GM10248 (cell line): ENCODE measurements around the gene TSPO2.

ENCODE experiments used
- CTCF ChIA-PET: fragments of 300-600 bp; sonication (Branson Sonifier 250); formaldehyde crosslinking; extraction: SDS; loops from one replicate; lab custom pipeline; 2021; ENCODE audit warnings: antibody characterized with exemption; lab: Yijun Ruan, JAX
- POLR2A ChIA-PET: fragments of 350-650 bp; sonication (Branson Sonifier 250); formaldehyde crosslinking; extraction: SDS; loops from one replicate; lab custom pipeline; 2020; ENCODE audit warnings: antibody characterized with exemption; lab: Yijun Ruan, JAX
- DNase-seq: peaks from one replicate; pipeline ENCODE4 v3.0.0; 2012; ENCODE audit errors: extremely low spot score
- TF ChIP-seq, protein P1 (sequence below): IDR thresholded peaks from 2 replicates; pipeline ENCODE4 v1.5.1; 2012; ENCODE audit warnings: mild to moderate bottlenecking, low read depth; ENCODE audit errors: extremely low read depth, missing control alignments, control extremely low read depth

The TSPO2 gene

DNA sequence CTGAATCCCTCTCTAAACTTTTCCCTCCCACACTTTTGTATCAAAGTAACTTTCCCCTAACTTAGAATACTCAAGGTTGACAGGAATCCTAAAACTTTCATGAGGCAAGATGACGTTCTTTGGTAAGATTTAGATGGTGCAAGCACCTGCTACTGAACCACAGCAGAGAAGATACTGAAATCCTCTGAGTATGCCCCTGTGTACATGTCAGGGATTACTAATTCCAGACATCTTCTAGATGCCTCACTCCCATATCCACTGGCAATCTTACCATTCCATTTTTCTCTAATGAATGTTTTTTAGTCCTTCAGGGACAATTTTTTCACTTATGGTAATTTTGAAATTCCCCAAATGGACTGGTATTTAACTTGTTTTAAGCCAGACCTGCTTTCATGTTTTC, 19.8 kb downstream of the TSPO2 start:
- TF ChIP-seq, protein P1, sequence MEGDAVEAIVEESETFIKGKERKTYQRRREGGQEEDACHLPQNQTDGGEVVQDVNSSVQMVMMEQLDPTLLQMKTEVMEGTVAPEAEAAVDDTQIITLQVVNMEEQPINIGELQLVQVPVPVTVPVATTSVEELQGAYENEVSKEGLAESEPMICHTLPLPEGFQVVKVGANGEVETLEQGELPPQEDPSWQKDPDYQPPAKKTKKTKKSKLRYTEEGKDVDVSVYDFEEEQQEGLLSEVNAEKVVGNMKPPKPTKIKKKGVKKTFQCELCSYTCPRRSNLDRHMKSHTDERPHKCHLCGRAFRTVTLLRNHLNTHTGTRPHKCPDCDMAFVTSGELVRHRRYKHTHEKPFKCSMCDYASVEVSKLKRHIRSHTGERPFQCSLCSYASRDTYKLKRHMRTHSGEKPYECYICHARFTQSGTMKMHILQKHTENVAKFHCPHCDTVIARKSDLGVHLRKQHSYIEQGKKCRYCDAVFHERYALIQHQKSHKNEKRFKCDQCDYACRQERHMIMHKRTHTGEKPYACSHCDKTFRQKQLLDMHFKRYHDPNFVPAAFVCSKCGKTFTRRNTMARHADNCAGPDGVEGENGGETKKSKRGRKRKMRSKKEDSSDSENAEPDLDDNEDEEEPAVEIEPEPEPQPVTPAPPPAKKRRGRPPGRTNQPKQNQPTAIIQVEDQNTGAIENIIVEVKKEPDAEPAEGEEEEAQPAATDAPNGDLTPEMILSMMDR = no peak
- ChIA-PET CTCF (interaction anchor here (1.3 to 1.8 kb wide), 2 partner anchors 23 to 34 kb away, joined by 3 read pairs; partner anchors contain the start of gene UNC5CL), POLR2A (no interaction called here)
- no peak for DNase-seq

DNA sequence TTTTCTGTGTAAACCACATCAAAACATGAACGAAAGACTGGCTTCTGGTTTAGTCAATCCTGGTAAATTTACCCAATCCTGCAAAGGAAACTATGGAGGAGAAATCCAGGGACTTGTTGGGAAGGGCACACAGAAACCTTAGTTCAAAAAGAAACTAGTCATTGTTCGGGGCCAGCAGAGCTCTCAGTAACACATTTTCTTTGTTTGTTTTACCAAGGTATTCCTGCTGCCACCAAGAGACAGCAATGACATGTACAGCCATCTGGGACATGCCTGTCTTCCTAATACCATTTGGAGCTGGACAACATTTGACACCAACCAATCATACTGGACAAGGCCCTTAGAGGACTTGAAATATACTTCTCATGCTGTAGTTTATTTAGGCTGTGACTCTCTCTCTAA, 21.6 kb downstream of the TSPO2 start:
- DNase-seq = no peak
- ChIA-PET POLR2A (no interaction called here), CTCF (interaction anchor here (1.3 to 1.8 kb wide), 3 partner anchors 9 to 64 kb away, joined by 3 read pairs; no protein-coding TSS in a partner anchor)
- TF ChIP-seq, protein P1 = no peak

DNA sequence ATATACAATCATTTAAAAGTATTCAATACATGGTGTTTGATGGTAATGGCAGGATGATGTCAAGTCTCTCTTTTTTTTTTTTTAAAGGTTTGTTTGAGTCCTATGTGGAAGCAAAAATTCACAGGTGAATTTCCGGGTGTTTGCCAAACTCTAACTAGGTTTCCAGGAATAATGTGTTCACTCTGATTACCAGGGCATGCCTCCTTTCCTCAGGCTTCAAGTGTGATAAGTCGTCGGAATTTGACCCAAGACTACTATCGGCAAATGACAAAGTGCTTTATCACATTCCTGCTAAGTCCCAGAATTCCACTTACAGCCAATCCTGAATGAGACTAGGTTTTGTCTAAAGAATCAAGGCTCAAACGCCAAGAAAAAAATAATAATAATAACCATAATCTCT, 22.6 kb downstream of the TSPO2 start:
- no peak for DNase-seq
- TF ChIP-seq, protein P1 = no peak
- ChIA-PET POLR2A (no interaction called here), CTCF (interaction anchor here (0.7 to 1.5 kb wide), 2 partner anchors 10 to 255 kb away, joined by 3 read pairs; no protein-coding TSS in a partner anchor)

DNA sequence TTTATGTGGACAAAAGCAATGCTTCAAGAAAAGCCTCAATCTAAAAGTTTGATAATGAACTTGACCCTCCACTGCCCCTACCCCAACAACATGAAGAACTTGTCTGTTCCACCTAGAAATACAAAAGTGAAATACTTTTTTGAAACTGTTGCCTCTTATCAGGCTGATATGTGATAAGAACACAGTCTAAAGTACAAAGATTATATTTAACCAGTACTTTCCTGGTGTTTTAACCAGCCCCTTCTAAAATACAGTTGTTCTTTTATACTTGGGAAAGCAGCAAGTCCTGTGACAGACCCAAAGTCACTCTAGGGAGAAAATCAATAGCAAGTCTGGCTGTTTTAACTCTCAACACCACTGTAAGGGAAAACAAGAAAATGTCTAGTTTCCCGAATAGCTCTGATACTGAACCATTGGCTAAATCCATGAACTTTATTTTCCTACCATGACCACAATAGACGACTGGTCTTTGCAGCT, 23.3 kb downstream of the TSPO2 start:
- TF ChIP-seq, protein P1 = no peak
- DNase-seq = no peak
- ChIA-PET POLR2A (no interaction called here), CTCF (interaction anchor here (0.6 to 1.1 kb wide), 2 partner anchors 11 kb away, joined by 3 to 5 read pairs; no protein-coding TSS in a partner anchor)

DNA sequence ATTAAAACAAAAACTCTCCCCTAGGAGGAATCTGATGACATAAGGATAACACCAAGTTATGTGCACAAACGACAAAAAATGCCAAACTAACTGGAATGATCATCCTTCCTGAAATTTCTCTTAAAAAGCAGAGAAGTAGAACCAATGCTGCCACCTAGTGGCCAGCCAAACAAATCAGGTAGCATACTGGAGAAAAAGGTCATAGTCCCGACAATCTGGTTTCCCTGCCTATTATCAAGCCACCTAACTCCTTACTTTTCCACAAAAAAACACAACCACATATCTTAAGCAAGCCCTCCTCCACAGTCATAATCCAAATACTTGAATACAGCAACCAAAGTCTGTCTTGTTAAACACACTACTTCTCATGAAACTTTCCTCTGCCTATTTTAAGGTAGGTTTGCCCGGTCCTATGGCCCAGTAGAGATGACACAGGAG, 24.6 kb downstream of the TSPO2 start:
- CTCF ChIA-PET = interaction anchor here (0.7 to 1.0 kb wide), 7 partner anchors 9 to 59 kb away, joined by 3 to 6 read pairs (median 3); no protein-coding TSS in a partner anchor
- TF ChIP-seq, protein P1 = peak; percentile 86
- peak; percentile 30 for DNase-seq

DNA sequence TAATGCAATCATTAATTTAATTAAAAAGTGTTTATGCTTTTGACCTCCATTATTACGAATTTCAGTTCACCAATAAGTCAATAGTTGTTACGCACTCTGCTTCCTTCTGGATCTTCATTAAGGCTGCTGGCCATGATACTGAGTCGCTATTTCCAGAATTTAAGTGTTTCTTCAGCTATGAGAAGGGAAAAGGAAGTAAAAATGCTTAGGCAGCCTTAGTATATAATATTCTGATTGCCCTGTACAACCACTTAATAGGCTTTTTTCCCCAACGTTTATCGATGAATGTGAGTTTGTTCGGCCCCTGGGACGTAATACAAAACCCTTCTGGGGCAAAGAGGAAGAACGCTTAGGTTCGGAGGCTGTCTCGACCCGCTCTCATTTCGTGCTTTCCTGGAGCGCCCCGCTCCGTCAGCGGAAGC, 29.2 kb downstream of the TSPO2 start:
- CTCF ChIA-PET = interaction anchor here (4.5 kb wide), 1 partner anchor 12 kb away, joined by 22 read pairs; no protein-coding TSS in a partner anchor
- POLR2A ChIA-PET = no interaction called here
- TF ChIP-seq, protein P1 = no peak
- no peak for DNase-seq

More for the DNA sequence above, 24.6 kb downstream of the TSPO2 start:
- POLR2A ChIA-PET = no interaction called here
